Measurements from ENCODE around the gene FAM161A. TPM values are rescaled to one million over a fixed set of nuclear protein-coding genes. Genes with fewer than 3 reads are reported as not detected.
A peak's percentile ranks its signal among the peaks of the same experiment; 100 is the strongest.

The FAM161A gene
- total RNA-seq, 2 donors from 2014 or later: 15.1 to 19.0 TPM

DNA sequence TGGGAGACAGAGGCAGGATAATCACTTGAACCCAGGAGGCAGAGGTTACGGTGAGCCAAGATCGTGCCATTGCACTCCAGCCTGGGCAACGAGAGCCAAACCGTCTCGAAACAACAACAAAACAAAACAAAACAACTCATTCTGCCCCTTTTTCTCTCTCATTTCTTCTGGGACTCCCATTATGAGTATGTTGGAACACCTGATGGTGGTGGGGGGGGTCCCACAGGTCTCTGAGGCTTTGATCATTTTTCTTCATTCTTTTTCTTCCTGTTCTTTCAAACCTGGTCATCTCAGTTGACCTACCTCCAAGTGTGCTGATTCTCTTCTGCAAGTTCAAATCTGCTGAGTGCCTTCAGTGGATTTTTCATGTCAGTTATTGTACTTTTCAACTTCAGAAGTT is 8.2 kb upstream of the FAM161A start:
- Histone ChIP-seq H3K27ac (ENCODE audit: low read depth, low read length) (no peak overlapping the region), H3K9me3 (ENCODE audit: control insufficient read depth, low read length) (no peaks in the 10 kb centered on the region), H3K27me3 (ENCODE audit: control insufficient read depth, insufficient read depth, low read length, poor library complexity, severe bottlenecking) (no peaks in the 10 kb centered on the region), H3K4me1 (ENCODE audit: control insufficient read depth, insufficient read depth, low read length) (no peaks in the 10 kb centered on the region), H3K9ac (ENCODE audit: extremely low read depth, low read length, poor library complexity, severe bottlenecking) (no peak overlapping the region), H3K4me3 (ENCODE audit: low read length) (no peak overlapping the region), H3K36me3 (ENCODE audit: control insufficient read depth, insufficient read depth, low read length) (peaks cover 26% of the 10 kb centered on the region)
- TF ChIP-seq, protein P1, sequence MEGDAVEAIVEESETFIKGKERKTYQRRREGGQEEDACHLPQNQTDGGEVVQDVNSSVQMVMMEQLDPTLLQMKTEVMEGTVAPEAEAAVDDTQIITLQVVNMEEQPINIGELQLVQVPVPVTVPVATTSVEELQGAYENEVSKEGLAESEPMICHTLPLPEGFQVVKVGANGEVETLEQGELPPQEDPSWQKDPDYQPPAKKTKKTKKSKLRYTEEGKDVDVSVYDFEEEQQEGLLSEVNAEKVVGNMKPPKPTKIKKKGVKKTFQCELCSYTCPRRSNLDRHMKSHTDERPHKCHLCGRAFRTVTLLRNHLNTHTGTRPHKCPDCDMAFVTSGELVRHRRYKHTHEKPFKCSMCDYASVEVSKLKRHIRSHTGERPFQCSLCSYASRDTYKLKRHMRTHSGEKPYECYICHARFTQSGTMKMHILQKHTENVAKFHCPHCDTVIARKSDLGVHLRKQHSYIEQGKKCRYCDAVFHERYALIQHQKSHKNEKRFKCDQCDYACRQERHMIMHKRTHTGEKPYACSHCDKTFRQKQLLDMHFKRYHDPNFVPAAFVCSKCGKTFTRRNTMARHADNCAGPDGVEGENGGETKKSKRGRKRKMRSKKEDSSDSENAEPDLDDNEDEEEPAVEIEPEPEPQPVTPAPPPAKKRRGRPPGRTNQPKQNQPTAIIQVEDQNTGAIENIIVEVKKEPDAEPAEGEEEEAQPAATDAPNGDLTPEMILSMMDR (conservative IDR thresholded peaks at IDR 0.05): no peak
- Mint-ChIP-seq H3K36me3 (ENCODE audit: low read depth) (peaks cover 35% of the 10 kb centered on the region), H3K4me3 (no peak overlapping the region), H3K27ac (no peak overlapping the region), H3K27me3 (ENCODE audit: insufficient read depth) (no peaks in the 10 kb centered on the region), H3K9me3 (no peaks in the 10 kb centered on the region), H3K4me1 (no peaks in the 10 kb centered on the region)
- WGBS, 2 experiments (ENCODE audit: insufficient coverage in 1 of 2, insufficient read length in 1 of 2): 97% methylated on average over 3 to 5 of the region's 5 CpGs
- no peak for DNase-seq

DNA sequence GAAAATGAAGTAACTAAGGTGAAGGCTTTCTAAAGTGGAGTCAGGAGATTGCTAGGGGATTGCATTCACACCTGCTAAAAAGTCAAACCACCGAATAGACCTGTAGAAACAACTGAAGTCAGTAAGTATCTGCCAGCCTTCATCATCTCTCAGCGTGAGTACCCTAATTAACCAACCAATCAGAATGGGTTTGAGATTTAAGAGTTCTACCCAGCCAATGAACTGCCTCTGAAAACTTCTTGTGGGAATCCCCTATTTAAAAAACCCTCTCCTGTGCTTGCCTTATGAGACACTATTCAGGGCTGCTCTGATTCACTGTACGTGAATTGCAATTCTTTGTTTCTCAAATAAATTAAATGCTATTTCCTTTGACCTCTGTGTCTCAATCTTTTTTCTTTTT is 3.4 kb upstream of the FAM161A start:
- H3K27me3 Mint-ChIP-seq (ENCODE audit: insufficient read depth): no peaks in the 10 kb centered on the region
- Histone ChIP-seq H3K27me3 (ENCODE audit: control insufficient read depth, insufficient read depth, low read length, poor library complexity, severe bottlenecking) (no peaks in the 10 kb centered on the region), H3K4me3 (ENCODE audit: low read length) (no peak overlapping the region), H3K9me3 (ENCODE audit: control insufficient read depth, low read length) (no peaks in the 10 kb centered on the region), H3K4me1 (ENCODE audit: control insufficient read depth, insufficient read depth, low read length) (no peaks in the 10 kb centered on the region), H3K9ac (ENCODE audit: extremely low read depth, low read length, poor library complexity, severe bottlenecking) (no peak overlapping the region), H3K36me3 (ENCODE audit: control insufficient read depth, insufficient read depth, low read length) (no peaks in the 10 kb centered on the region), H3K27ac (ENCODE audit: low read depth, low read length) (no peak overlapping the region)
- WGBS, 2 experiments (ENCODE audit: insufficient coverage in 1 of 2, insufficient read length in 1 of 2): 85 to 86% methylated on average over 3 of the region's 3 CpGs
- no peak for DNase-seq
- H3K4me3 Mint-ChIP-seq: no peak overlapping the region
- no peak overlapping the region for H3K27ac Mint-ChIP-seq
- TF ChIP-seq, protein P1 (conservative IDR thresholded peaks at IDR 0.05): no peak
- H3K9me3 Mint-ChIP-seq: no peaks in the 10 kb centered on the region
- peaks cover 2% of the 10 kb centered on the region for H3K36me3 Mint-ChIP-seq (ENCODE audit: low read depth)
- peaks cover 10% of the 10 kb centered on the region for H3K4me1 Mint-ChIP-seq

DNA sequence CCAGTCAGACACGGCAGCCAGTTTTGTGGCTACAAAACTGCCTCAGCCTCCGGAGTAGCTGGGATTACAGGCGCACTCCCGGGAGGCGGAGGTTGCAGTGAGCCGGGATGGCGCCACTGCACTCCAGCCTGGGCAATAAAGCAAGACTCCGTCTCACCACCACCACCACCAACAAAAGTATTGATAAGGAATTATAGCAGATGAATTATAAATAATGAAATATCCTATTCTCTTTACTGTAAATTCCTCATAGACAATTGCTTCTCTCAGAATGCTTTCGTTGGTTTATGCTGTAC is 1.4 kb upstream of the FAM161A start:
- no peak for DNase-seq
- H3K4me1 ChIP-seq (ENCODE audit: control insufficient read depth, insufficient read depth, low read length): no peaks in the 10 kb centered on the region
- peak overlapping the region; percentile 26 for H3K9ac ChIP-seq (ENCODE audit: extremely low read depth, low read length, poor library complexity, severe bottlenecking)
- Mint-ChIP-seq H3K27me3 (ENCODE audit: insufficient read depth) (peaks cover 1% of the 10 kb centered on the region), H3K4me3 (peak overlapping the region; percentile 81), H3K27ac (peak overlapping the region; percentile 97), H3K36me3 (ENCODE audit: low read depth) (no peaks in the 10 kb centered on the region), H3K9me3 (no peaks in the 10 kb centered on the region), H3K4me1 (peaks cover 14% of the 10 kb centered on the region)
- TF ChIP-seq, protein P1 (conservative IDR thresholded peaks at IDR 0.05): no peak
- H3K36me3 ChIP-seq (ENCODE audit: control insufficient read depth, insufficient read depth, low read length): no peaks in the 10 kb centered on the region
- WGBS, 2 experiments (ENCODE audit: insufficient coverage in 1 of 2, insufficient read length in 1 of 2): 56 to 76% methylated on average over 2 to 9 of the region's 9 CpGs
- peak overlapping the region; percentile 27 for H3K27ac ChIP-seq (ENCODE audit: low read depth, low read length)
- no peaks in the 10 kb centered on the region for H3K9me3 ChIP-seq (ENCODE audit: control insufficient read depth, low read length)
- H3K27me3 ChIP-seq (ENCODE audit: control insufficient read depth, insufficient read depth, low read length, poor library complexity, severe bottlenecking): no peaks in the 10 kb centered on the region
- peak overlapping the region; percentile 98 for H3K4me3 ChIP-seq (ENCODE audit: low read length)

Measured in endodermal cell (in vitro differentiated cells).